Keratinocyte (primary cell): Measurements from ENCODE around the gene ZRSR2. TPM values are rescaled to one million over a fixed set of nuclear protein-coding genes. Genes with fewer than 3 reads are reported as not detected.

Experiments
- DNase-seq: peaks from one replicate; pipeline ENCODE4 v3.0.0-alpha.2; 2011; ENCODE audit warnings: low read depth, missing footprints, low spot score
- FAIRE-seq: peaks from 2 replicates; lab custom pipeline; 2011; peaks lifted over from hg19 to GRCh38; lab: Jason Lieb, UNC
- H2AFZ ChIP-seq: 2 replicates; pipeline ENCODE4 v1.6.0; 2012; ENCODE audit warnings: low read length, control low read depth, inconsistent platforms; ENCODE audit not compliant: control insufficient read depth
- H3K27ac ChIP-seq: 2 replicates; pipeline ENCODE4 v1.5.1; 2011; ENCODE audit warnings: low read length; ENCODE audit not compliant: control insufficient read depth, insufficient read depth
- H3K27me3 ChIP-seq: 3 replicates; pipeline ENCODE4 v1.6.0; 2011; ENCODE audit warnings: low read length; ENCODE audit not compliant: control insufficient read depth, insufficient read depth; ENCODE audit errors: extremely low read depth
- H3K36me3 ChIP-seq, 2 experiments: 2 replicates in 1 of 2; 3 replicates in 1 of 2; pipeline ENCODE4 v1.5.1; 2011; ENCODE audit warnings: low read length in 2 of 2, mild to moderate bottlenecking in 1 of 2; ENCODE audit not compliant: control insufficient read depth in 2 of 2, insufficient read depth in 2 of 2; ENCODE audit errors: extremely low read depth in 1 of 2
- H3K4me1 ChIP-seq: 3 replicates; pipeline ENCODE4 v1.5.1; 2011; ENCODE audit warnings: low read length; ENCODE audit not compliant: control insufficient read depth, insufficient read depth; ENCODE audit errors: extremely low read depth
- H3K4me2 ChIP-seq: 3 replicates; pipeline ENCODE4 v1.6.0; 2011; ENCODE audit warnings: low read depth, low read length; ENCODE audit not compliant: control insufficient read depth, insufficient read depth; ENCODE audit errors: extremely low read depth
- H3K4me3 ChIP-seq, 3 experiments: fragments of 200-600 bp in 1 of 3; sonication (generic) in 1 of 3; 2 replicates in 2 of 3; 3 replicates in 1 of 3; pipeline ENCODE4 v1.5.1; 2011 to 2016; ENCODE audit warnings: low read length in 3 of 3, mild to moderate bottlenecking in 3 of 3, control low read depth in 2 of 3, inconsistent platforms in 1 of 3, low read depth in 1 of 3, mixed read lengths in 1 of 3, mixed run types in 1 of 3, moderate library complexity in 1 of 3; ENCODE audit not compliant: control insufficient read depth in 2 of 3, insufficient read depth in 2 of 3; ENCODE audit errors: extremely low read depth in 1 of 3
- H3K79me2 ChIP-seq: 2 replicates; pipeline ENCODE4 v1.6.0; 2012; ENCODE audit warnings: low read length; ENCODE audit not compliant: control insufficient read depth, insufficient read depth
- H3K9ac ChIP-seq: 3 replicates; pipeline ENCODE4 v1.6.0; 2011; ENCODE audit warnings: low read length; ENCODE audit not compliant: control insufficient read depth, insufficient read depth; ENCODE audit errors: extremely low read depth
- H3K9me1 ChIP-seq: 3 replicates; pipeline ENCODE4 v1.6.0; 2011; ENCODE audit warnings: low read length; ENCODE audit not compliant: control insufficient read depth, insufficient read depth; ENCODE audit errors: extremely low read depth
- H3K9me3 ChIP-seq: 2 replicates; pipeline ENCODE4 v1.5.1; 2012; ENCODE audit warnings: low read depth, low read length; ENCODE audit not compliant: control insufficient read depth
- H4K20me1 ChIP-seq: 3 replicates; pipeline ENCODE4 v1.6.0; 2011; ENCODE audit warnings: low read length; ENCODE audit not compliant: control insufficient read depth, insufficient read depth; ENCODE audit errors: extremely low read depth
- EZH2 ChIP-seq: IDR thresholded peaks from one replicate; pipeline ENCODE4 v1.6.1; 2012; ENCODE audit warnings: inconsistent platforms, mild to moderate bottlenecking, low read length, moderate library complexity
- dilution Hi-C: fragments of 300-500 bp; cut with MboI; formaldehyde crosslinking; loops from one replicate; pipeline ENCODE4 v1.7.0; 2020; ENCODE audit warnings: low sequenced_read_pairs; ENCODE audit not compliant: extremely low pct_ligation_motif_present
- polyA plus RNA-seq, 5 experiments: library from polyadenylated mRNA; depleted of rRNA in 3 of 5; stranded (reverse) in 3 of 5; stranded (forward) in 1 of 5; unstranded in 1 of 5; fragments of >200 nt; gene quantifications; 1 replicate in 1 of 5; 2 replicates in 3 of 5; 3 replicates in 1 of 5; pipeline versions ENCODE4 v1.2.1 to v1.2.3, GENCODE V29; 2011 to 2012; ENCODE audit warnings: missing spikeins in 2 of 5, low read depth in 1 of 5, low replicate concordance in 1 of 5
- TF ChIP-seq, protein P1 (sequence below), 3 experiments: IDR thresholded peaks in 1 of 3; conservative IDR thresholded peaks in 1 of 3; optimal IDR thresholded peaks in 1 of 3; 2 replicates in 2 of 3; 3 replicates in 1 of 3; pipeline versions ENCODE3 to v1.5.1; 2011; ENCODE audit warnings: low read length in 3 of 3, mild to moderate bottlenecking in 3 of 3, moderate library complexity in 2 of 3, control low read depth in 1 of 3, inconsistent platforms in 1 of 3; ENCODE audit not compliant: insufficient read depth in 2 of 3; ENCODE audit errors: extremely low read depth in 1 of 3

The ZRSR2 gene
- polyA plus RNA-seq, 1 donor (not counting 4 experiments of a cell fraction or from before 2014, with no cell fraction given) = 13.7 TPM

GRCh38 chrX:15856222-15856587 is 65.9 kb downstream of the ZRSR2 start:
- Histone ChIP-seq H3K9me1 (no peaks in the 10 kb centered on the region), H3K4me1 (peaks cover 14% of the 10 kb centered on the region), H3K9ac (no peak overlapping the region), H3K4me2 (peak overlapping the region; percentile 6), H3K27me3 (peaks cover 15% of the 10 kb centered on the region), H3K9me3 (no peaks in the 10 kb centered on the region), H3K27ac (no peak overlapping the region), H3K4me3 (no peak overlapping the region), H2AFZ (no peak overlapping the region), H3K79me2 (no peaks in the 10 kb centered on the region), H4K20me1 (no peaks in the 10 kb centered on the region), H3K36me3 (no peaks in the 10 kb centered on the region)
- TF ChIP-seq, protein P1, sequence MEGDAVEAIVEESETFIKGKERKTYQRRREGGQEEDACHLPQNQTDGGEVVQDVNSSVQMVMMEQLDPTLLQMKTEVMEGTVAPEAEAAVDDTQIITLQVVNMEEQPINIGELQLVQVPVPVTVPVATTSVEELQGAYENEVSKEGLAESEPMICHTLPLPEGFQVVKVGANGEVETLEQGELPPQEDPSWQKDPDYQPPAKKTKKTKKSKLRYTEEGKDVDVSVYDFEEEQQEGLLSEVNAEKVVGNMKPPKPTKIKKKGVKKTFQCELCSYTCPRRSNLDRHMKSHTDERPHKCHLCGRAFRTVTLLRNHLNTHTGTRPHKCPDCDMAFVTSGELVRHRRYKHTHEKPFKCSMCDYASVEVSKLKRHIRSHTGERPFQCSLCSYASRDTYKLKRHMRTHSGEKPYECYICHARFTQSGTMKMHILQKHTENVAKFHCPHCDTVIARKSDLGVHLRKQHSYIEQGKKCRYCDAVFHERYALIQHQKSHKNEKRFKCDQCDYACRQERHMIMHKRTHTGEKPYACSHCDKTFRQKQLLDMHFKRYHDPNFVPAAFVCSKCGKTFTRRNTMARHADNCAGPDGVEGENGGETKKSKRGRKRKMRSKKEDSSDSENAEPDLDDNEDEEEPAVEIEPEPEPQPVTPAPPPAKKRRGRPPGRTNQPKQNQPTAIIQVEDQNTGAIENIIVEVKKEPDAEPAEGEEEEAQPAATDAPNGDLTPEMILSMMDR (optimal IDR thresholded peaks at IDR 0.05 in 1 of 3, IDR thresholded peaks at IDR 0.05 in 1 of 3, conservative IDR thresholded peaks at IDR 0.05 in 1 of 3; ENCODE audit: extremely low read depth in 1 of 3, insufficient read depth in 2 of 3, low read length in 3 of 3) = no peak
- TF ChIP-seq EZH2 = no peak
- FAIRE-seq (no peak), DNase-seq (no peak)
- dilution Hi-C loops = no loop called here

DNA sequence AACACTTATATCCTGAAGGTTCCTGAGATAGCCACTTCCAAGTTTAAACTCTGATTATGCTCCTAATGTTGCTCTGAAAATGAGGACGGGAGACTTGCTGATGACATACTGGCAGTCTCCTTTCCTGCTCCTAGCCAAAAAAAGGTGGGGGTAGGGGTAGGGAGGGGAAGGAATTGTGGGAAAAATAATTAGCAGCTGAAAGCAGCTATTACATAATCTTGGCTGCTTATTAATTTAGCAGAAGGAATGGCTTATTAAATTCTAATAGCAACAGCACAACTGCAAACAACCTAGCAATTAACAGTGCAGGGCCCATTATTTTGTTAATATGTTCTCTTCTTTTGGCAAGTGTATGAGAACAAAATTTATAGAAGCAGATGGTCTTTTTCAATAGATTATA is 66.4 kb downstream of the ZRSR2 start:
- no peaks in the 10 kb centered on the region for H3K36me3 ChIP-seq
- TF ChIP-seq, protein P1 (optimal IDR thresholded peaks at IDR 0.05 in 1 of 3, IDR thresholded peaks at IDR 0.05 in 1 of 3, conservative IDR thresholded peaks at IDR 0.05 in 1 of 3; ENCODE audit: extremely low read depth in 1 of 3, insufficient read depth in 2 of 3, low read length in 3 of 3) = no peak
- no peak for TF ChIP-seq EZH2
- no peaks in the 10 kb centered on the region for H3K9me1 ChIP-seq
- no peak overlapping the region for H2AFZ ChIP-seq
- no peak overlapping the region for H3K27ac ChIP-seq
- H3K9me3 ChIP-seq = no peaks in the 10 kb centered on the region
- DNase-seq (no peak), FAIRE-seq (no peak)
- H3K79me2 ChIP-seq = no peaks in the 10 kb centered on the region
- dilution Hi-C loops = no loop called here
- H3K9ac ChIP-seq = no peak overlapping the region
- H4K20me1 ChIP-seq = no peaks in the 10 kb centered on the region
- no peak overlapping the region for H3K4me3 ChIP-seq
- H3K4me1 ChIP-seq = peaks cover 14% of the 10 kb centered on the region
- H3K4me2 ChIP-seq = no peak overlapping the region
- H3K27me3 ChIP-seq = peaks cover 19% of the 10 kb centered on the region
